SHP77 (cell line): ENCODE data around the gene COG2.
"Not testable (repeated sequence)": the region's sequence is repeated elsewhere in the genome, so short reads cannot be mapped to it uniquely, and the experiment has no call there.

Experiments used
- DNase-seq, 2 experiments: peaks; one replicate each; lab custom pipeline; 2025; lab: John Stamatoyannopoulos, UW

COG2 gene

DNA sequence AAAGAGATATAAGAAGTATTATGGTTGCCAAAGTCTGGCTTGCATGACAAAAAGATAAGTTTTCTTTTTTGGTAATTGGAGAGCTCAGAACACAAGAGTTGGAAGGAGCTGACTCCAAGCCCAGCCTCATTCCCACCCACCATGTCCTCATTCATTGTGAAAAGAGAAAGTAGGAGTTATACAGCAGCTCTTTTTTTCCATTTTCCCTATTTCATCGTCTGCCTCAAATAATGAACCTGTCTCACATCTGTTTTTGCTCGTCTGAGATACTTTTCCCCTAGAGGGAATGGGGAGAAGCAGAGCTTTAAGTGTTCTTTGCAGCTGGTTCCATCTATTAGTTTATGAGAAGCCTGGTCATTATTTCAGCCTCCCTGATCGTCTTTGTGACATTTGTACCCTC, 36.9 kb downstream of the COG2 start:
- no peak for DNase-seq

GRCh38 chr1:230679825-230680224, 37.5 kb downstream of the COG2 start:
- no peak for DNase-seq

DNA sequence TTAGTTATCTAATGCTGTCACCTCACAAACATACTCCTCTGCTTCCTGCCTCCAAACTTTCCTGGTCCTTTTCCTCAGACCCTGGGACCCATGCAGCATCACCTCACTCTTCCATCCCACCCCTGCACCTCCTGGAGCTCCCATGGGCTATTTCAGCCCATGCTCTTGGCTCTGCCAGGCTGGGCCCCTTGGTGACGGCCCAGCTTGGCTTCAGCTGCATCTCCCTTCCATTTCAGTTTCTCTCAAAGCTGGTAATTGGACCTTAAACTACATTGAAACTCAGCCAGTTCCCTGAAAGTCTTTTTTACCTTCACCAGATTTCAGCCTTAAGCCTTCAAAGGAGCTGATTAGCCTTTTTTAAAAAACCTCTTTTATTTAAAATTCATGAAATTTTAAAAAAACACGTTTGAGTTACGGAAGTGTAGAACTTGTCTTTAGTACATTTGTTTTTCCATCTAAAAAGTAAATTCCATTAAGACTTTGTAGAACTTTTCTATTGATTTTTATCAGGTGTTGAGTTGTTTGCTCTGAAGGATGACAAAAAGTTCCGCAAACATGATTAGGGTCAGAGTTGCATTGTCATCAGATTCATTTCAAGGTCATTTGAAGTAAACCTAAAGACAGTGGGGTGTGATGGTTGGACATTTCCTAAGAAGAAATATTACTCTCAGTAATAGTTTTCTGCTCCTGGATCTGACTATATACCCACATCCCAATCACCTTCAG, 38.2 kb downstream of the COG2 start:
- DNase-seq, result no peak

GRCh38 chr1:230681599-230681998, 39.3 kb downstream of the COG2 start:
- DNase-seq, result peak; percentile 75 to 85

GRCh38 chr1:230682274-230682673, 40.0 kb downstream of the COG2 start:
- peak; percentile 2 to 36 for DNase-seq

- DNase-seq, result no peak
Measured at GRCh38 chr1:230682882-230683610, 40.8 kb downstream of the COG2 start.

DNA sequence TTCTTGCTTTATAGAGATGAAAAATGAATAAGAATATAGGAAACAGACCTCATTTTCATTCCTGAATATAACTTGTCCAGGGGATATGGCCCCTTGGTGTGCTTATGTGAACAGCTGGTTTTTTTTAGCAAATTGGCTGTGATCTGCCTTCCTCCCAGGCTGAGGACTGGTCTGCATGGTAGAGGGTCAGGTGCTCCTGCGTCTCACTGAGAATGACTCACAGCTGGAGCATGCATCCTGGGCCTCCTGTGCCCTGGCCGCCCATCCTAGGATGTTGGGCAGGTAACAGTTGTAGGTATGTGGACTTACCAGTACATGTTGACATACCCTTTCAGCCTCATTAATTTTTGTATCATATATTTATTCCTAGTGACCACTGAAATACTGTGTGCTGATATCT, 41.9 kb downstream of the COG2 start:
- no peak for DNase-seq

- DNase-seq, result no peak
Measured at GRCh38 chr1:230684998-230685397, 42.7 kb downstream of the COG2 start.

- no peak for DNase-seq
Measured at GRCh38 chr1:230686747-230687146, 44.5 kb downstream of the COG2 start.

DNA sequence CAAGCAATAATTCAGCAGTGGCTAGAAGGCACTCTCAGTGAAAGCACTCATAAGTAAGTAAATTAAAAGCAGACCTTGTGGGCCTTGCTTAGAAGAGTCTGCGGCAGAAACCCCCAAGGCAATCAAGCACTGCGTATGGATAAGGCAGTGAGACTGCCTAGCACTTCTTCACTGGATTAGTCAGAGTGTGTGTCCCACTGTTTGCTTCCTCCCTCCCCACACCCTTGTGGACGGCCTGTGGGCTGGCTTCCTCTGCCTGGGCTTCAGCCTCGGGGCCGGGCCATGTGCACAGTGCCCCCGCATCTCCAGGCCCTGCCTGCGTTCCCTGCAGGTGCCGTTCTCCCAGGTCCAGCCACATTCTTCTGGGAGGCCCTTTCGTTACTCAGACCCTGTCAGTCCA, 47.8 kb downstream of the COG2 start:
- no peak for DNase-seq

GRCh38 chr1:230691615-230692014, 49.3 kb downstream of the COG2 start:
- DNase-seq, result no peak

GRCh38 chr1:230693221-230693620, 50.9 kb downstream of the COG2 start:
- DNase-seq, result no peak

- no peak for DNase-seq
Measured at GRCh38 chr1:230693777-230694176, 51.5 kb downstream of the COG2 start.

DNA sequence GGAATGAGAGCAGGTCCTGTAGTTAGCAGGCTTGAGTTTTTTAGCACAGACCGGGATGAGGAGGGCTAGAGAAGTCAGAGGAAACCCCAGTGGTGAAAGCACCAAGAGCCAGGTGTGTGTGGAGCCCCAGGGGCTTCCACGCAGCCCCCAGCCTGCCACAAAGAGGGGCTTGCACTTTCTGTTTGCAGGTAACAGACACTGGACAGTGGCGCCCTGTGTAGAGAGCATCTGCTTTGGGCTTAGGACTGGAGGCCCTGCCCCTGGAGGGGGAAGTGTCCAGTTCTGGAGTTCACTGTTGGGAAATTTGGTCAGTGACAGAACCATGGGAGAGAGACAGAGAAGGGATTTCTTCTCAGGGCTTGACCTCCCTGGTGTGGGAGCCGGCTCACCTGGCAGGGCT, 52.2 kb downstream of the COG2 start:
- no peak for DNase-seq

GRCh38 chr1:230694991-230695390, 52.7 kb downstream of the COG2 start:
- DNase-seq, result no peak

DNA sequence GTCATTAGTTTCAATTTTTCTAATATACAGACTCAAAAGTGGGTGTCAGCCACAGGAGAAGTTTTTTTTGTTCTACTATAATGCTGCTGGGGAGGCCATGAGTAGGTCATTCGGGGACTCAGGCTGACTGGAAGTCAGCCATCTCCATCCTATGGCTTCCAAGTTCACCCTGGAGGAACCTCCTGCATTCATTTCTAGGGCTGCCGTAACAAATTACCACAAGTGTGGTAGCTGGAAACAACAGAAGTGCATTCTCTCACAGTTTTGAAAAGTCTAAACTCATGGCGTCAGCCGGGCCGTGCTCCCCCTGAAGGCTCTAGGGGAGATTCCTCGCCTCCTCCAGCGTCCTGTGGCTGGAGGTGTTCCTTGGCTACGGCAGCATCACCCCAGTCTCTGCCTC, 53.9 kb downstream of the COG2 start:
- no peak for DNase-seq

GRCh38 chr1:230696722-230697437, 54.6 kb downstream of the COG2 start:
- DNase-seq, result no peak

DNA sequence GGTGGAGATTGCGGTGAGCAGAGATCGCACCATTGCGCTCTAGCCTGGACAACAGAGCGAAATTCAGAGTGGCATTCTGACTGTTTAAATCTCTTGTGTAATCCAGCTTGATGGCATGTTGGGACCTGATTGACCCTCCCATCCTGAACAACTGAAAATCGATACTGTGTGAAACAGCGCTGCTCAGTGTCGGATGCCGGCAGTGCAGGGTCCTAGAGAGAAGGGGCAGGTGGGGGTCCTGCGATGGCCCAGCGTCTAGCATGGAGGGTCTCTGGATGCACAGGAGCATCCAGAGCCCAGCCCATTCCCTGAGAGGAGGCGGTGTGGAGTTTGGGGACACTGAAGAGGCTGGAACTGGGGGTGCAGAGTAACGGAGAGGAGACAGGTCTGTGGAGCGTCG, 55.8 kb downstream of the COG2 start:
- DNase-seq, result no peak

DNA sequence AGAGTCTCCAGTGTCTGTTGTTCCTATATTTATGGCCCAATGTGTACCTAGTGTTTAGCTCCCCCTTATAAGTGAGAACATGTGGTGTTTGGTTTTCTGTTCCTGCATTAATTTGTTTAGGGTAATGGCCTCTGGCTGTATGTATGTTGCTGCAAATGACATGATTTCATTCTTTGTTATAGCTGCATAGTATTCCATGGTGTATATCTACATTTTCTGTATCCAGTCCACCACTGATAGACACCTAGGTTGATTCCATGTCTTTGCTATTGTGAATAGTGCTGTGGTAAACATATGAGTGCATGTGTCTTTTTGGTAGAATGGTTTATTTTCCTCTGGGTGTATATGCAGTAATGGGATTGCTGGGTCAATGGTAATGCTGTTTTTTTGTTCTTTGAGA, 56.7 kb downstream of the COG2 start:
- not testable (repeated sequence) for DNase-seq

DNA sequence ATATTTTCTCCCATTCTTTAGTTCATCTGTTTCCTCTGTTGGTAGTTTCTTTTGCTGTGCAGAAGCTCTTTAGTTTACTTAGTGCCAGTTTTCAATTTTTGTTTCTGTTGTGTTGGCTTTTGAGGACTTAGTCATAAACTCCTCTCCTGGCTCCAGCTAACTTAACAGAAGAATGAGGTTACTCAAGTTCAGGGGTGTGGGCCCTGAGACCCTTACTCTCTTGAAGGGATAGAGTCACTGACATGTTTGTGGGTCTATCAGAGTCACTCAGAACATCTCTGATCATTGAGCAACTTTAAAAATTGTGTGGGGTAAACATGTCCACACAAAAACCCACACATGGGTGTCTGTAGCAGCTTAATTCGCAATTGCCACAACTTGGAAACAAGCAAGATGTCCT, 57.4 kb downstream of the COG2 start:
- no peak for DNase-seq

GRCh38 chr1:230700132-230700531, 57.9 kb downstream of the COG2 start:
- no peak for DNase-seq

DNA sequence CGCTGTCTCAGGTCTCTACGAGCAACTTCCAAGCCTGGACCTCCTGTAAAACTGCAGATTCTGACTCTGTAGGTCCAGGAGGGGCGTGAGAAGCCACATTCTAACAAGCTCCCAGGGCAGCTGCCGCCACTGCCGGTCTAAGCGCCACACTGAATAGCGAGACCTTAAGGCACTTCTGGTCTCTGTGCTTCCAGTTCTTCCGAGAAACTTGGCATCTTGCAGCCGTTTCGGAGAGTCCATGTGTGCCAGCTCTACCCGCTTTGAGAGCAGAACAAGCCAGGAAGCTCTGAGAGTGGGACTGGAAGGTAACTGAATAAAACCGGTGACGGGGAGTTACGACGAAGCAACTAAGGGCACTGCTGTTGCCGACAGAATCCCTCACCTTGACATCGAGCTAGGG, 59.2 kb downstream of the COG2 start:
- DNase-seq, result no peak
